GM23248 (cell line): ENCODE results near the gene COPS8.

Source experiments
- EZH2 ChIP-seq: fragments of 200-600 bp; sonication (generic); IDR thresholded peaks from 2 replicates; pipeline ENCODE4 v1.6.1; 2018; ENCODE audit warnings: antibody characterized with exemption, mild to moderate bottlenecking; ENCODE audit not compliant: insufficient read depth, poor library complexity, severe bottlenecking
- EZH2phosphoT487 ChIP-seq: fragments of 200-600 bp; sonication (generic); IDR thresholded peaks from 2 replicates; pipeline ENCODE4 v1.6.1; 2018; ENCODE audit warnings: antibody characterized with exemption, moderate library complexity, mild to moderate bottlenecking, low read depth; ENCODE audit not compliant: insufficient read depth

- TF ChIP-seq EZH2: no peak
- TF ChIP-seq EZH2phosphoT487: no peak
These were observed 13.4 kb upstream of the COPS8 start for GRCh38 chr2:237072067-237072931.
